Uterus (tissue), 2 donors: ENCODE results near the gene MYCBPAP.

Source experiments
- POLR2A ChIP-seq, 2 donors: fragments of 450-650 bp; IDR thresholded peaks; one replicate each; pipeline ENCODE4 v1.6.1; 2016; ENCODE audit warnings: antibody characterized with exemption in 2 of 2, mild to moderate bottlenecking in 1 of 2, moderate library complexity in 1 of 2
- TF ChIP-seq, protein P1 (sequence below), 4 experiments: fragments of 200-600 bp in 2 of 4; fragments of 450-650 bp in 2 of 4; sonication (generic) in 2 of 4; IDR thresholded peaks; one replicate each; pipeline ENCODE4 v1.5.1; 2016 to 2019; ENCODE audit warnings: antibody characterized with exemption in 4 of 4, mild to moderate bottlenecking in 2 of 4, moderate library complexity in 1 of 4

- TF ChIP-seq, protein P1, sequence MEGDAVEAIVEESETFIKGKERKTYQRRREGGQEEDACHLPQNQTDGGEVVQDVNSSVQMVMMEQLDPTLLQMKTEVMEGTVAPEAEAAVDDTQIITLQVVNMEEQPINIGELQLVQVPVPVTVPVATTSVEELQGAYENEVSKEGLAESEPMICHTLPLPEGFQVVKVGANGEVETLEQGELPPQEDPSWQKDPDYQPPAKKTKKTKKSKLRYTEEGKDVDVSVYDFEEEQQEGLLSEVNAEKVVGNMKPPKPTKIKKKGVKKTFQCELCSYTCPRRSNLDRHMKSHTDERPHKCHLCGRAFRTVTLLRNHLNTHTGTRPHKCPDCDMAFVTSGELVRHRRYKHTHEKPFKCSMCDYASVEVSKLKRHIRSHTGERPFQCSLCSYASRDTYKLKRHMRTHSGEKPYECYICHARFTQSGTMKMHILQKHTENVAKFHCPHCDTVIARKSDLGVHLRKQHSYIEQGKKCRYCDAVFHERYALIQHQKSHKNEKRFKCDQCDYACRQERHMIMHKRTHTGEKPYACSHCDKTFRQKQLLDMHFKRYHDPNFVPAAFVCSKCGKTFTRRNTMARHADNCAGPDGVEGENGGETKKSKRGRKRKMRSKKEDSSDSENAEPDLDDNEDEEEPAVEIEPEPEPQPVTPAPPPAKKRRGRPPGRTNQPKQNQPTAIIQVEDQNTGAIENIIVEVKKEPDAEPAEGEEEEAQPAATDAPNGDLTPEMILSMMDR (IDR thresholded peaks at IDR 0.05), result no peak
- TF ChIP-seq POLR2A (IDR thresholded peaks at IDR 0.05), result no peak
These were observed 50.8 kb downstream of the MYCBPAP start for GRCh38 chr17:50558941-50559614.
